Measurements from ENCODE around the gene CCNE1.

CCNE1 gene

DNA sequence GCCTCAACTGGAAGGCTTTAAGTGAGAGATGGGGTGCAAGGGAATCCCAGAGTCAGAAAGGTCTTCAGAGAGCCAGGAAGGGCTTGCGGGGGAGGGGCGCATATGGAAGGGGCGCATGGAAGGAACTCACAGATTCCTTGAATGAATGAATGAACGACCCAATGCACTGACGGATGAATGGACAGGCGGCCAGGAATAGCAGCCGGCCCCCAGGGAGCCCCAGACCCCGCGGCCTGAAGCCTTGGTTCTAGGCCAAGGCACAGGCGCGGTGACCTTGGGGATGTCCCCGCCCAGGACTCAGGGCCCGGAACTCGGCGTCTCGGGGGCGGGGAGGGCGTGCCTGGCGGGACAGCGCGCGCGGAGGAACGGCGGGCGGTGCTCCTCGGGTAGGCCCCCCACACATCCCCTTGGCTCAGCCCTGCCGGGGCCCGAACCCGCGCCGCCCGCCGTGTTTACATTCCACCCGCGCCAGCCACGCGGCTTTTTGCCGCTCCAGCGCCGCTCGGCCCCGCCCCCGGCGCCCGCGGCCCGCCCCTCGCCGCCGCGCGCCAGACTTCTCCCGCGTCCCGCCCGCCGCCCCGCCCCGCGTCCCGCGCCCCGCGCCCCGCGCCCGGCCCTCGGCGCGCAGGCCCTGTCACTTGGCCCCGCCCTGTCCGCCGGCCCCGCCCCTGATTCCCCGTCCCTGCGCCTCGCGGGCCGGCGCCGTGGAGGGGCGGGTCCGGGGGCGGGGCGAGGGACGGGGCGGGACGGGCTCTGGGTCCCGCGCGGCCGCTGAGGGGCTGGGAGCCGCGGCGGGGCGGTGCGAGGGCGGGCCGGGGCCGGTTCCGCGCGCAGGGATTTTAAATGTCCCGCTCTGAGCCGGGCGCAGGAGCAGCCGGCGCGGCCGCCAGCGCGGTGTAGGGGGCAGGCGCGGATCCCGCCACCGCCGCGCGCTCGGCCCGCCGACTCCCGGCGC is at the start of gene CCNE1:
Gene CCNE1, plus strand, starts transcription at position 867 of the 955 bp plus-strand sequence. CDS start 565 bp downstream, outside the sequence.
- DNase-seq, result peak; percentile 81

- DNase-seq, result no peak
Observed at GRCh38 chr19:29763196-29763595, 48.6 kb upstream of the CCNE1 start.

GRCh38 chr19:29764361-29764760 is 47.4 kb upstream of the CCNE1 start:
- no peak for DNase-seq

DNA sequence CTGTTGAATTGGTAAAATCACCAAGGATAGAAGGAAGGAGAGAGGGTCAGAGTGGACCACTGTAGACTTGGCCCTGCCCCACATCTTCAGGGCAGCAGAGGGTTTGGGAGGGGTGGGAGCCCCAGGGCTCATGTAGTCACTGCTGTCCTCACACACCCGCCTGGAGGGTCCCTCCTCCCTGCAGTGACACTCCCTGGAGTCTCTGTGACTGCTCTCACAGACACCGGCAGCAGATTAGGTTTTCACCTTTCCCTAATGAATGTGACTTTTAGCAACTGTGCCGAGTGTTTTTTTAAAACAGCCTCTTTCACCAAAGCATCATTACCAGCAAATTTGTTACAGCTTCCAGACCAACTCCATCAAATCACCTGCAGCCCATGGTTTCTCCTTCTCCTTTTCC is 45.7 kb upstream of the CCNE1 start:
- DNase-seq, result no peak

DNA sequence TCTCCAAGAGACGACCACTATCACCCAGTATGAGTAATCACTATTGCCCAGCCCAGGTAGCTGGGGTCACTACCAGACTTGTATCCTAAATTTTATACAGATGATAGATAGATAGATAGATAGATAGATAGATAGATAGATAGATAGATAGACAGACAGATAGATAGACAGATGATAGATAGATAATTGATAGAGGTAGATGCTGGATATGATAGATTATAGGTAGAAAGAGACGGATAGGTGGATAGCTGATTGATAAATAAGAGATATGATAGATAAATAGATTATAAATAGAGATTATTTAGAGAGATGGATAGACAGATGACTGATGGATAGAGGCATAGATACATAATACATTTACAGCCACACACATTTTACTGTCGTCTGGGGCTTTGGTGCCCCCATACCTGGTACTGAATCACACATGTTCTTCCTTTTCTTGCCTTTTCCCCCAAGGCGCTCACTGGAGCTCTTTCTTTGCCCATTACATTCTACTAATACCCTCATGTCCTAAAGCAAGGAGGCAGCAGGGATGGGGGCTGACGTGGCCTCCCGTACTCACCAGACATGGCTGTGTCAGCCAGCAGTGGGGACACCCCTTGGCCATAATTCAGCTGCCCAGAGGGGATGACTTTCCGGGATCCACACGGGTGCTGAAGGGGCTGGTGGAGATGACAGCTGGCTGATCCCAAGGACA is 44.6 kb upstream of the CCNE1 start:
- DNase-seq, result no peak

DNA sequence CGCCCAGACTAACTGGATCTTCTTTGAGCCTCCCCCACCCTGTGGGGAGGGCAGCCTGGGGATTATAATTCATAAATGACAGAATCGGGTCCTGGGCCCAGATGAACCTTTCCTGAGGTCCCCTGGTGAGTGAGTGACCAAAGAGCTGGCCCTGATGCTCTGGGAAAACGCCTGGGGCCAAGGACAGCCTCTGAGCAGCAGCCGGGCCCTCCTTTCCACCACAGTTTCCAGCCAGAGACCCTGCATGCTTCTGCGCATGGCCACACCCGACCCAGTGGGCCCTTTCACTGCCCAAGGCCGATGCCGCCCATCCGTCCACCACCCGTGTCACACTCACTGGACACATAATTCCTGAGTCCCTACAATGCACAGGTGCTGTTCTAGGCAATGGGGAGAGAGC is 43.6 kb upstream of the CCNE1 start:
- DNase-seq, result no peak

GRCh38 chr19:29769997-29770396 is 41.8 kb upstream of the CCNE1 start:
- DNase-seq, result no peak

GRCh38 chr19:29770648-29771047 is 41.1 kb upstream of the CCNE1 start:
- no peak for DNase-seq

DNA sequence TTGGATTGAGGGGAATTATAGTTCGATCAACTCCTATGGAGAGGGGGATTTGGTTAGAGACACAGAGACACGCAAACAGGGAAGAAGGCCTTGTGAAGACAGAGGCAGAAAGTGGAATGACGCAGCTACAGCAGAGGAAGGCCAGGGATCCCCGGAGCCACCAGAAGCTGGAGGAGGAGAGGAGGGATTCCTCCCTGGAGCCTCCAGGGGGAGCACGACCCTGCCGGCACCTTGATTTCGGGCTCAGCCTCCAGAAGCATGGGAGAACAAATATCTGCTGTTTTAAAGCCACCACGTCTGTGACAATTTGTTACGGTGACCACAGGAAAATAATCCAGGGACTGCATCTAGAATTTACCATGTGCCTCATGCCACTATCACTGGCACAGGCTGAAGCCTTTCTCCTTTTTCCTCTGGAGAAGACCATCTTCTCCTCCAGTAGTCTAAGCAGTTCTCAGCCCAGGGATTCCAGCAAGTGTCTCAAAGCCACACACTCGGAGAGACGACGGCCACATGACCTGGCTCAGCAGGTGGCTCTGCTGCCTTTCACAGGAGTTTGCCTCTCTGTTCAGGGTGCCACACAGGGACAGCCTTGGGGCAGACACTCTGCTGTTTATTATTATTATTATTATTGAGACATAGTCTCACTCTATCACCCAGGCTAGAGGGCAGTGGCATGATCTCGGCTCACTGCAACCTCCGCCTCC is 39.9 kb upstream of the CCNE1 start:
- DNase-seq, result peak; percentile 23

GRCh38 chr19:29772696-29773095 is 39.1 kb upstream of the CCNE1 start:
- DNase-seq, result no peak

- no peak for DNase-seq
Observed at GRCh38 chr19:29773141-29773540, 38.6 kb upstream of the CCNE1 start.

GRCh38 chr19:29774126-29774525 is 37.7 kb upstream of the CCNE1 start:
- DNase-seq, result no peak

DNA sequence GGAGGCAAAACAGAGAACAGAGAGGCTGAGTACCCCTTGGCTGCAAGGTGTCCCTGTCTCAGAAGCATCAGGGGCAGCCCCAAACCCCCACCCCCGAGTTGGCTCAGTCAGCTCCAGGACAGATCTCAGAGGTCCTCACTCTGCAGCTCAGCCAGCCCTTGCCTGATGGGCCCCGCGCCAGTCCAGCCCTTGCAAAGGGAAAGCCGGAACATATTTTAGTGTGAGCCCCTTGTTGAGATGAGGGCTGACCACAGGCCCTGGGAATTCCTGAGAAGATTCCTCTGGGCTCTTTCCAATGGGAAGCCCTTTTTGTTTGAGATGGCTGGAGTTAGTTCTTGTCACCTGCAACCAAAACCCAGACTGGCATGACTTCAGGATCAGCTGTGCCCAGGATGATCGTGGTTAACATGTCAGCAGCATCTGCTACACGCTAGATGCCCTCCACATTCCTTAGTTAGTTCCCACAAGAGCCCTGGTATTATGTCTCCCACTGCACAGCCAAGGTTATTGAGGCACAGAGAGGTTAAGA is 33.9 kb upstream of the CCNE1 start:
- DNase-seq, result no peak

DNA sequence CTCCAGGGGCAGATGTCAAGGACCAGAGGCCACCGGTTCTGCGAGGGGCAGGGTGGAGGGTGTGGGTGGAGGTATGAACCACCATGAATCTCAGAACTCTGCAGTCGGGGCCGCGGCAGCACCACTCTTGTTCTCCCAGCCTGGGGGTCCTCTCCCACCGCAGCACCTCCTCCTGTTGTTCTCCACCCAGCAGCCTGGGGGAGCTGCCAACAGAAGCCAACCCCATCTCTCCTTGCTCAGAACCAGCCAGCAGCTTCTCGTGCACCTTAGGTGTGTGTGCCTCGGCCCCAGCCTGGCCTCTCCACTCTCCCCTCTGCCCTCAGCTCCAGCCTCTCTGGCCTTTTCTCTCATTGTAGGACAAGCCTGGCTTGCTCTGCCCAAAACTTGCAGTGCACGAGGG is 31.9 kb upstream of the CCNE1 start:
- no peak for DNase-seq

GRCh38 chr19:29781386-29782259 is 30.2 kb upstream of the CCNE1 start:
- DNase-seq, result no peak

DNA sequence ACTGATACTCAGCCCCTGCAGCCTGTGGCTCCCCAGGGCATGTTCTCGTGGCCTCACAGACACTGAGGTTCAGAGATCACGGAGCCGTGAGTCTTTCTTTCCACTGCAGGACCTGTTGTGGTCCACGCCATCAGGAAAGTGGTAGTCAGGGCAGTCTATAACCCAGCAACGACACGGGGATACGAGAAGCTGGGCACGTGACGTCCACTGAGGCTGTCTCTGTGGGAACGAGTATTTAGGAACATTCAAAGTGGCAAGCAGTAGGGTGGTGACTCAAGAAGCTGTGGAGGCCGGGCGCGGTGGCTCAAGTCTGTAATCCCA is 29.6 kb upstream of the CCNE1 start:
- DNase-seq, result no peak

GRCh38 chr19:29783627-29784190 is 28.1 kb upstream of the CCNE1 start:
- no peak for DNase-seq

GRCh38 chr19:29784598-29785223 is 27.1 kb upstream of the CCNE1 start:
- no peak for DNase-seq

DNA sequence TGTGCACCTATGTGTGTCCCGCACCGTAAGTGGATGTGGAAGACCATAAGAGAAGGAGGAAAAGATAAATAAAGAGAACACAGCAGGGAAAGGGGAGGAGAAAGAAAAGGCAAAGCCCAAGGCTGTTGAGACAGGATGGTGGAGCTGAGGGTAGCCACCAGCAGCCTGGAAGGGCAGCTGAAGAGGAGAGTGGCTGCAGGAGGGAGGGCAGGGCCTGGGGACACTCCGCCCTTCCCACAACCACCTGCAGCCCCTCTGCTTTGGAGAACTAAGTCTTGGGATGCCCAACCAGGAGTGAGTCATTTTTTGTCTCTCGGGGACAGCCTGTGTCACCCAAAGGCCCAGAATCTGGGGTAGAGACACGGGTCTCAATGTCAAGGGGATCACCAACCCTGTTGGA is 26.4 kb upstream of the CCNE1 start:
- DNase-seq, result no peak

DNA sequence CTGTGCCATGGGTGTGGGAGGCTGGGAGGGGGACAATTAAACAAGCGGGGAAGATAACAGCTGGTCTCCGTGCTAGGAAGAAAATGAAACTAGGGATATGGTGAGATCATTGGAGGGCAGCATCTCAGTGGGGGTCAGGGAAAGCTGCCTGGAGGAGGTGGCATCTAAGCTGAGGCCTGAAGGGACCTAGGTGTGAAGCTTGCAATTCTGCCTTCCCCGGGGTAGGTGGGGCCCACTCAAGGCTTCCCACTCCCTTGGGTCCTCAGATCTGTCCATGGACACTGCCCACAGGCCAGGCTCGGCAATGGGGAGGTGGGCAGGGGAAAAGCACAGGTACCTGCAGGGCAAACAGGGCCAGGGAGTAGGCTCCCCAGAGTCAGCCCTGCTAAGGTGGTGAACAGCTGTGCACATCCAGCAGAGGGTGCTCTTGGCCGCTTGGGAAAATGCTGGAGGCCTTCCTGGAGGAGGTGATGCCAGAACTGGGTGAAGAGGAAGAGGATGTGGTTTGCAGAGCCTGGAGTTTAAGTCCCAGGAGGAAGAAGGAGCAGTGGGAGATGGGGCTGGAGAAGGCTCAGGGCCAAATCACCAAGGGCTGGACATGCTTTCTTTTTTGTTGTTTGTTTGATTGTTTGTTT is 25.7 kb upstream of the CCNE1 start:
- no peak for DNase-seq

DNA sequence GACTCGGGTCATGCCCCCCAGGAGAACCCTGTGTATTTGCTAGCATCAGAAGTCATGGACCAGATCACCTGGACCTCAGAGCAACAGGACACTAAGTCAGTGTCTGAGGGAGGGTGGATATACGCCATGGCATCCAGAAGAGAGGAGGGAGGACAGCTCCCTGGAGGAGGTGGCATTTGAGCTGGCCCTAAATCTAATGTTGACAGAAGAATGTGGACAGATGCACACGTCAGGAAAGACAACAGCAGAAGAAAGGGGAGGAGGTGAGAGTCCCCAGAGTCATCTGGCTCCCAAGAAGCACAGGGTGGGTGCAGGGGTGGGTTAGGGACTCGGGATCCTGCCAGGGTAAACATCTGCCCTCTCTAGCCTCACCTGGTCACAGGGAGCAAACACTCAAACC is 24.5 kb upstream of the CCNE1 start:
- DNase-seq, result no peak
